Sigmoid colon (tissue), 4 donors: ENCODE data around the gene VAV3.

Experiments used
- EP300 ChIP-seq, 4 donors: sonication (generic); formaldehyde crosslinking; IDR thresholded peaks; one replicate each; pipeline ENCODE4 v1.6.1; 2017; ENCODE audit warnings: antibody characterized with exemption in 4 of 4
- POLR2A ChIP-seq, 2 donors: fragments of 450-650 bp; IDR thresholded peaks; one replicate each; pipeline ENCODE4 v1.6.1; 2016; ENCODE audit warnings: antibody characterized with exemption in 2 of 2, mild to moderate bottlenecking in 2 of 2, moderate library complexity in 2 of 2
- POLR2AphosphoS5 ChIP-seq, 4 donors: sonication (generic); formaldehyde crosslinking; IDR thresholded peaks; one replicate each; pipeline ENCODE4 v1.6.1; 2017; ENCODE audit warnings: antibody characterized with exemption in 4 of 4
- TF ChIP-seq, protein P1 (sequence below), 4 experiments: fragments of 450-650 bp in 3 of 4; fragments of 200-600 bp in 1 of 4; IDR thresholded peaks; one replicate each; pipeline ENCODE4 v1.5.1; 2016 to 2019; ENCODE audit warnings: antibody characterized with exemption in 4 of 4, mild to moderate bottlenecking in 3 of 4, moderate library complexity in 2 of 4

- TF ChIP-seq EP300 (IDR thresholded peaks at IDR 0.05) (no peak), POLR2A (IDR thresholded peaks at IDR 0.05) (no peak), POLR2AphosphoS5 (IDR thresholded peaks at IDR 0.05) (no peak)
- TF ChIP-seq, protein P1, sequence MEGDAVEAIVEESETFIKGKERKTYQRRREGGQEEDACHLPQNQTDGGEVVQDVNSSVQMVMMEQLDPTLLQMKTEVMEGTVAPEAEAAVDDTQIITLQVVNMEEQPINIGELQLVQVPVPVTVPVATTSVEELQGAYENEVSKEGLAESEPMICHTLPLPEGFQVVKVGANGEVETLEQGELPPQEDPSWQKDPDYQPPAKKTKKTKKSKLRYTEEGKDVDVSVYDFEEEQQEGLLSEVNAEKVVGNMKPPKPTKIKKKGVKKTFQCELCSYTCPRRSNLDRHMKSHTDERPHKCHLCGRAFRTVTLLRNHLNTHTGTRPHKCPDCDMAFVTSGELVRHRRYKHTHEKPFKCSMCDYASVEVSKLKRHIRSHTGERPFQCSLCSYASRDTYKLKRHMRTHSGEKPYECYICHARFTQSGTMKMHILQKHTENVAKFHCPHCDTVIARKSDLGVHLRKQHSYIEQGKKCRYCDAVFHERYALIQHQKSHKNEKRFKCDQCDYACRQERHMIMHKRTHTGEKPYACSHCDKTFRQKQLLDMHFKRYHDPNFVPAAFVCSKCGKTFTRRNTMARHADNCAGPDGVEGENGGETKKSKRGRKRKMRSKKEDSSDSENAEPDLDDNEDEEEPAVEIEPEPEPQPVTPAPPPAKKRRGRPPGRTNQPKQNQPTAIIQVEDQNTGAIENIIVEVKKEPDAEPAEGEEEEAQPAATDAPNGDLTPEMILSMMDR (IDR thresholded peaks at IDR 0.05), result no peak
Observed at GRCh38 chr1:107555578-107555977, 409.4 kb downstream of the VAV3 start.
